ENCODE results near the gene METTL4.

- TF ChIP-seq CTCF (conservative IDR thresholded peaks at IDR 0.05), result no peak
- TF ChIP-seq EZH2 (IDR thresholded peaks at IDR 0.05; ENCODE audit: low read depth), result no peak
These were observed 6.9 kb downstream of the METTL4 start for GRCh38 chr18:2564373-2564772.

Data from PC-9 (cell line).